Ishikawa (cell line): Measurements from ENCODE around the gene NRXN3.

Source experiments
- CEBPB ChIP-seq: IDR thresholded peaks from 2 replicates; pipeline ENCODE4 v1.6.1; 2012
- CREB1 ChIP-seq: IDR thresholded peaks from 2 replicates; pipeline ENCODE4 v1.6.1; 2012; ENCODE audit warnings: low read depth
- EGR1 ChIP-seq: IDR thresholded peaks from 2 replicates; pipeline ENCODE4 v1.6.1; 2012
- EP300 ChIP-seq: IDR thresholded peaks from 2 replicates; pipeline ENCODE4 v1.6.1; 2012; ENCODE audit warnings: borderline replicate concordance
- FOXM1 ChIP-seq: IDR thresholded peaks from 2 replicates; pipeline ENCODE4 v1.6.1; 2012; ENCODE audit warnings: low read depth, borderline replicate concordance
- NFIC ChIP-seq: IDR thresholded peaks from 2 replicates; pipeline ENCODE4 v1.6.1; 2012
- RAD21 ChIP-seq: IDR thresholded peaks from 2 replicates; pipeline ENCODE4 v1.6.1; 2012; ENCODE audit warnings: low read depth
- TAF1 ChIP-seq: IDR thresholded peaks from 2 replicates; pipeline ENCODE4 v1.6.1; 2012; ENCODE audit warnings: low read depth, mild to moderate bottlenecking
- TCF12 ChIP-seq: IDR thresholded peaks from 2 replicates; pipeline ENCODE4 v1.6.1; 2012; ENCODE audit warnings: low read depth
- TEAD4 ChIP-seq: IDR thresholded peaks from 2 replicates; pipeline ENCODE4 v1.6.1; 2012
- YY1 ChIP-seq: IDR thresholded peaks from 2 replicates; pipeline ENCODE4 v1.6.1; 2012; ENCODE audit warnings: low read depth
- ZBTB7A ChIP-seq: IDR thresholded peaks from 2 replicates; pipeline ENCODE4 v1.6.1; 2012; ENCODE audit warnings: low read depth
- TF ChIP-seq, protein P1 (sequence below): IDR thresholded peaks from 2 replicates; pipeline ENCODE4 v1.6.1; 2012; ENCODE audit warnings: low read depth, mild to moderate bottlenecking
- TF ChIP-seq, protein P2 (sequence below): IDR thresholded peaks from 2 replicates; pipeline ENCODE4 v1.6.1; 2012
- TF ChIP-seq, protein P3 (sequence below): IDR thresholded peaks from 2 replicates; pipeline ENCODE4 v1.6.1; 2012

NRXN3 gene

DNA sequence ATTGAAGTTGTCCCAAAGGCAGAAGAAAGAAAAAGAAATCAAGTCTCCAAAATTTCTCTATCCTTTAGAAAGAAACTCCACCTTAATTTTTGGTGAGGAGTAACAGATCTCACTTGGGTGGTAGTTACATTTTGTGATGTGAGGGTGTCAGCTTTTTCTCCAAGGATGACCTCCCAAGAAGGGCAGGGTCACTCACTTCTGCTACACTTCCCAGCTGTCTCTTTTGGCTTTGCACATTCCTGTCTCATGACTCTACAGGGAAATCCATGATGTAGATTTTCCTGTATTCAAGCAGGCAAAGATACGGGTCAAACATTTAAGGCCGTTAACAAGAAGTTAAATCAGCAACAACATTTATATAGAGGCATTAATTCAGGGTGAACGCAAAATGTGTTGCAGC is 1016.4 kb downstream of the NRXN3 start:
- TF ChIP-seq RAD21 (no peak), YY1 (no peak), FOXM1 (no peak), EP300 (no peak), EGR1 (no peak), ZBTB7A (no peak), NFIC (no peak), CREB1 (no peak), CEBPB (no peak), TCF12 (no peak), TAF1 (no peak), TEAD4 (no peak)
- TF ChIP-seq, protein P1, sequence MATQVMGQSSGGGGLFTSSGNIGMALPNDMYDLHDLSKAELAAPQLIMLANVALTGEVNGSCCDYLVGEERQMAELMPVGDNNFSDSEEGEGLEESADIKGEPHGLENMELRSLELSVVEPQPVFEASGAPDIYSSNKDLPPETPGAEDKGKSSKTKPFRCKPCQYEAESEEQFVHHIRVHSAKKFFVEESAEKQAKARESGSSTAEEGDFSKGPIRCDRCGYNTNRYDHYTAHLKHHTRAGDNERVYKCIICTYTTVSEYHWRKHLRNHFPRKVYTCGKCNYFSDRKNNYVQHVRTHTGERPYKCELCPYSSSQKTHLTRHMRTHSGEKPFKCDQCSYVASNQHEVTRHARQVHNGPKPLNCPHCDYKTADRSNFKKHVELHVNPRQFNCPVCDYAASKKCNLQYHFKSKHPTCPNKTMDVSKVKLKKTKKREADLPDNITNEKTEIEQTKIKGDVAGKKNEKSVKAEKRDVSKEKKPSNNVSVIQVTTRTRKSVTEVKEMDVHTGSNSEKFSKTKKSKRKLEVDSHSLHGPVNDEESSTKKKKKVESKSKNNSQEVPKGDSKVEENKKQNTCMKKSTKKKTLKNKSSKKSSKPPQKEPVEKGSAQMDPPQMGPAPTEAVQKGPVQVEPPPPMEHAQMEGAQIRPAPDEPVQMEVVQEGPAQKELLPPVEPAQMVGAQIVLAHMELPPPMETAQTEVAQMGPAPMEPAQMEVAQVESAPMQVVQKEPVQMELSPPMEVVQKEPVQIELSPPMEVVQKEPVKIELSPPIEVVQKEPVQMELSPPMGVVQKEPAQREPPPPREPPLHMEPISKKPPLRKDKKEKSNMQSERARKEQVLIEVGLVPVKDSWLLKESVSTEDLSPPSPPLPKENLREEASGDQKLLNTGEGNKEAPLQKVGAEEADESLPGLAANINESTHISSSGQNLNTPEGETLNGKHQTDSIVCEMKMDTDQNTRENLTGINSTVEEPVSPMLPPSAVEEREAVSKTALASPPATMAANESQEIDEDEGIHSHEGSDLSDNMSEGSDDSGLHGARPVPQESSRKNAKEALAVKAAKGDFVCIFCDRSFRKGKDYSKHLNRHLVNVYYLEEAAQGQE, result no peak
- TF ChIP-seq, protein P2, sequence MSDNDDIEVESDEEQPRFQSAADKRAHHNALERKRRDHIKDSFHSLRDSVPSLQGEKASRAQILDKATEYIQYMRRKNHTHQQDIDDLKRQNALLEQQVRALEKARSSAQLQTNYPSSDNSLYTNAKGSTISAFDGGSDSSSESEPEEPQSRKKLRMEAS, result no peak
- TF ChIP-seq, protein P3, sequence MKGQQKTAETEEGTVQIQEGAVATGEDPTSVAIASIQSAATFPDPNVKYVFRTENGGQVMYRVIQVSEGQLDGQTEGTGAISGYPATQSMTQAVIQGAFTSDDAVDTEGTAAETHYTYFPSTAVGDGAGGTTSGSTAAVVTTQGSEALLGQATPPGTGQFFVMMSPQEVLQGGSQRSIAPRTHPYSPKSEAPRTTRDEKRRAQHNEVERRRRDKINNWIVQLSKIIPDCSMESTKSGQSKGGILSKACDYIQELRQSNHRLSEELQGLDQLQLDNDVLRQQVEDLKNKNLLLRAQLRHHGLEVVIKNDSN, result no peak

DNA sequence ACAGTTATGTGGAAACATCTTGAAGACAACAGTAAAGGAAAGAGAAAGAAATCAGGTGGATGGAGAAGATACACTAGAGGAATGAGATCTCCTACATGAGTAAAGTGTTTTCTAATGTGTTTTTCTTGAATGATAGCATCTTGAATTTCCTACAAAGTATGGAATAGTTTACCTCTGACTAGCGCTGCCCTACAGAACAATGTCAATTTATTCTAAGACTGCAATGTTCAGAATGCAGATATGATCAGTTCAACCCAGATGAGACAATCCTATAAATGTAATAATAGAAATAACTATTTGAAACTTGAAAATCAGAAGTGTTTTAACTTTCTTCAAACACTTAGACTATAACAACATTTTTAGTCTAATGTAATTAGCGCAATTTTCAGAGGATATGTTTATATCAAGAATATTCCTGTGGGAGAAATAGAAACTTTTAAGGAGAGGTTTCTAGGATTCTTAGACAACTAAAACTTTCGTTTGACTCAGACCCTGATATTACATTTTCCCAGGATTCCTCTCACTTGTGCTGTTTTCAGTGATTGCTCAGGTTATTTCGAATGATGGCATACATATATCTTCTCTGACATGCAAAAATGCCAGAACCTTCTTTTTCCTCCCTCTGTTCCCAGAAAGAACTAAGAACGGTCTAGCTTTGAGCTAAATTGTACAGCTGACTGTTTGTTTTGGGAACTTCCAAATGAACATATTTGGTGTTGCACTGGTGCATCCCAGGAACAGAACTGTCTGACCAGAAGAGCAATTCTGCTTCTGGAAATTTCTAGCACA is 1023.7 kb downstream of the NRXN3 start:
- TF ChIP-seq EP300 (no peak), TCF12 (no peak), RAD21 (no peak), NFIC (no peak), YY1 (no peak), ZBTB7A (no peak), TAF1 (no peak), CEBPB (no peak), FOXM1 (no peak)
- TF ChIP-seq, protein P3, result no peak
- TF ChIP-seq, protein P2, result no peak
- TF ChIP-seq, protein P1, result no peak

DNA sequence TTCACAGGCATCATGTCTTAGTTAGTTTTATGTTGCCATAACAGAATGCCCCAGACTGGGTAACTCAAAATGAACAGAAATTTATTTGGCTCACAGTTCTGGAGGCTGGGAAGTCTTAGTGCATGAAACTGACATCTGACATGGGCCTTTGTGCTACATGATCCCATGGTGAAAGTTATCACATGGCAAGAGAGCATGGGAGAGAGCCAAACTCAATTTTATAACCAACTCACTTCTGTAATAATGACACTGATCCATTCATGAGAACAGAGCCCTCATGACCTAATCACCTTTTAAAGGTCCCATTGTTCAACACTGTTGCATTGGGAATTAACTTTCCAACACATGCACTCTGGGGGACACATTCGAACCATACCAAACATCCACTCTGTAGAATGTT is 1026.0 kb downstream of the NRXN3 start:
- TF ChIP-seq CEBPB (no peak), TEAD4 (no peak), CREB1 (no peak), EGR1 (no peak), ZBTB7A (no peak), TAF1 (no peak)
- TF ChIP-seq, protein P1, result no peak

DNA sequence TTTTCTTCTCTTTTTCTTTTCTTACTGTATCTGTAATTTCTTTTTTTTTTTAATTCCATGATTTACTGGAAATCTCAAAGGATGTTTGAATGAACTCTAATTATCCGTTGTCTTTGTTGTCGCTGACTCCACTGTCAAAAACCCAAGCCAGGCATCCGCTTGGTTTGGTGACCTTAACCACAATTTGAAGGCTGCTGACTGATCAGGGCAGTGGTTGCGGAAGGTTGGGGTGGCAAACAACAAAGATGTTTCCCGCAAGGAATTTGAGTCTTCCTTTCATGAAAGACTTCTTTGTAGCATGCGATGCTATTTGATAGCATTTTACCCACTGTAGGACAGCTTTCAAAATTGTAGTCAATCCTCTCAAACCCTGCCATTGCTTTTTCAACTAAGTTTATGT is 1027.3 kb downstream of the NRXN3 start:
- TF ChIP-seq EP300 (no peak), TEAD4 (no peak), CEBPB (no peak), FOXM1 (no peak), YY1 (no peak), ZBTB7A (no peak)
- TF ChIP-seq, protein P3, result no peak
